ENCODE results near the gene ABCC3. TPM values are rescaled to one million over a fixed set of nuclear protein-coding genes. Genes with fewer than 3 reads are reported as not detected.

Gene ABCC3
- total and polyA plus RNA-seq, 2 of the 8 experiments (the other 6 are each of a cell fraction or from before 2014, with no cell fraction given): 0.35 to 0.37 TPM

DNA sequence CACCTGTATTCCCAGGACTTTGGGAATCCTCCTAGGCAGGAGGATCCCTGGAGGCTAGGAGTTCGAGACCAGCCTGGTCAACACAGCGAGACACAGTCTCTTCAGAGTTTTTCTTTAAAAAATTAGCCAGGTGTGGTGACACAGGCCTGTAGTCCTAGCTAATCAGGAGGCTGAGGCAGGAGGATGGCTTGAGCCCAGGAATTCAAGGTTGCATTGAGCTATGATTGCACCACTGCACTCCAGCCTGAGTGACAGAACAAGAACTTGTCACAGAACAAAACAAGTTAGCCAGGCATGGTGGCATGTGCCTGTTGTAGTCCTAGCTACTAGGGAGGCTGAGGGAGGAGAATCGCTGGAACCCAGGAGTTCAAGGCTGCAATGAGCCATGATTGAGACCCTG, 48.3 kb downstream of the ABCC3 start:
- no peak overlapping the region for H3K4me3 ChIP-seq (ENCODE audit: extremely low read depth in 1 of 4, insufficient read depth in 2 of 4, low read depth in 3 of 4, low read length in 4 of 4)
- H2BK120ac ChIP-seq (replicated peaks; ENCODE audit: low read depth, low read length): no peak overlapping the region
- no peaks in the 10 kb centered on the region for H4K20me1 ChIP-seq (replicated peaks in 1 of 2; ENCODE audit: control insufficient read depth in 1 of 2, insufficient read depth in 2 of 2, low read length in 2 of 2)
- H3K79me2 ChIP-seq (ENCODE audit: control insufficient read depth in 1 of 2, insufficient read depth in 2 of 2, low read length in 2 of 2): no peaks in the 10 kb centered on the region
- H4K91ac ChIP-seq (replicated peaks; ENCODE audit: insufficient read length, low read length): no peak overlapping the region
- no peaks in the 10 kb centered on the region for H3K9me3 ChIP-seq (ENCODE audit: insufficient read depth in 2 of 2, low read depth in 1 of 2, low read length in 1 of 2)
- no peaks in the 10 kb centered on the region for H3K27me3 ChIP-seq (replicated peaks in 1 of 4; ENCODE audit: control insufficient read depth in 3 of 4, extremely low read depth in 1 of 4, insufficient read depth in 3 of 4, low read length in 3 of 4)
- H2AFZ ChIP-seq (ENCODE audit: low read length): no peak overlapping the region
- no peak for FAIRE-seq
- H3K4me1 ChIP-seq (replicated peaks in 1 of 4; ENCODE audit: control insufficient read depth in 3 of 4, insufficient read depth in 4 of 4, low read length in 3 of 4): peaks cover 0 to 13% (median 1%) of the 10 kb centered on the region in 4 experiments; a peak in 3 of 7 replicates
- no peak overlapping the region for H2BK5ac ChIP-seq (ENCODE audit: low read depth, low read length)
- no peak overlapping the region for H2BK12ac ChIP-seq (ENCODE audit: low read depth, low read length)
- CTCF ChIA-PET (ENCODE audit: partially characterized antibody): interaction anchor here (0.9 to 20.2 kb wide), 6 partner anchors 13 to 133 kb away, joined by 3 to 391 read pairs (median 4); no protein-coding TSS in a partner anchor
- no peak overlapping the region for H3K56ac ChIP-seq (replicated peaks; ENCODE audit: insufficient read length, low read depth, low read length)
- 98% methylated on average over 3 of the region's 3 CpGs; no CpG with 5 or more reads in 1 of the 2 experiments for WGBS, 2 experiments (ENCODE audit: extremely low coverage in 1 of 2, insufficient coverage in 1 of 2, insufficient read length in 1 of 2, insufficient replicate concordance in 2 of 2, low coverage in 1 of 2, low lambda C conversion rate in 2 of 2, missing lambda C conversion rate in 1 of 2)
- no peaks in the 10 kb centered on the region for H3K36me3 ChIP-seq (ENCODE audit: control insufficient read depth in 2 of 4, insufficient read depth in 4 of 4, low read length in 3 of 4)
- no peaks in the 10 kb centered on the region for H3K79me1 ChIP-seq (ENCODE audit: low read depth, low read length)
- no peak overlapping the region for H3K23ac ChIP-seq (ENCODE audit: insufficient read length)
- H3K18ac ChIP-seq (ENCODE audit: extremely low read depth, low read length): no peak overlapping the region
- no peak overlapping the region for H2BK20ac ChIP-seq (ENCODE audit: low read length)
- no peak overlapping the region for H3K14ac ChIP-seq (ENCODE audit: insufficient read length)
- no peak overlapping the region for H3K9ac ChIP-seq (replicated peaks in 1 of 4; ENCODE audit: extremely low read depth in 1 of 4, low read depth in 3 of 4, low read length in 3 of 4)
- no peak overlapping the region for H3K27ac ChIP-seq (ENCODE audit: low read depth, low read length)
- no peak overlapping the region for H4K5ac ChIP-seq (ENCODE audit: insufficient read length, low read depth, low read length)
- no peak for DNase-seq (ENCODE audit: low read depth in 1 of 2, low spot score in 2 of 2)
- H3K23me2 ChIP-seq (ENCODE audit: low read depth, low read length): no peaks in the 10 kb centered on the region
- no peak overlapping the region for H2BK15ac ChIP-seq (ENCODE audit: low read length)
- H2AK5ac ChIP-seq (ENCODE audit: low read depth, low read length): no peak overlapping the region
- H3K4me2 ChIP-seq (ENCODE audit: insufficient read depth in 1 of 2, low read depth in 2 of 2, low read length in 2 of 2): no peak overlapping the region
- H3K4ac ChIP-seq (replicated peaks; ENCODE audit: insufficient read length, low read depth, low read length): no peak overlapping the region
- H4K8ac ChIP-seq (ENCODE audit: extremely low read depth, insufficient read depth, low read length): no peak overlapping the region
- POLR2A ChIA-PET (ENCODE audit: partially characterized antibody): interaction anchor here (1.2 to 1.4 kb wide), 2 partner anchors 12 to 14 kb away, joined by 3 read pairs; no protein-coding TSS in a partner anchor
- no peak for TF ChIP-seq CREB1 (IDR thresholded peaks at IDR 0.05)
- no peak for TF ChIP-seq ASH2L (IDR thresholded peaks at IDR 0.05; ENCODE audit: low read length)
- TF ChIP-seq TEAD4 (IDR thresholded peaks at IDR 0.05; ENCODE audit: low read depth, low read length): no peak
- TF ChIP-seq ZNF274 (IDR thresholded peaks at IDR 0.05; ENCODE audit: borderline replicate concordance, extremely low read depth, low read length): no peak
- TF ChIP-seq, protein P1, sequence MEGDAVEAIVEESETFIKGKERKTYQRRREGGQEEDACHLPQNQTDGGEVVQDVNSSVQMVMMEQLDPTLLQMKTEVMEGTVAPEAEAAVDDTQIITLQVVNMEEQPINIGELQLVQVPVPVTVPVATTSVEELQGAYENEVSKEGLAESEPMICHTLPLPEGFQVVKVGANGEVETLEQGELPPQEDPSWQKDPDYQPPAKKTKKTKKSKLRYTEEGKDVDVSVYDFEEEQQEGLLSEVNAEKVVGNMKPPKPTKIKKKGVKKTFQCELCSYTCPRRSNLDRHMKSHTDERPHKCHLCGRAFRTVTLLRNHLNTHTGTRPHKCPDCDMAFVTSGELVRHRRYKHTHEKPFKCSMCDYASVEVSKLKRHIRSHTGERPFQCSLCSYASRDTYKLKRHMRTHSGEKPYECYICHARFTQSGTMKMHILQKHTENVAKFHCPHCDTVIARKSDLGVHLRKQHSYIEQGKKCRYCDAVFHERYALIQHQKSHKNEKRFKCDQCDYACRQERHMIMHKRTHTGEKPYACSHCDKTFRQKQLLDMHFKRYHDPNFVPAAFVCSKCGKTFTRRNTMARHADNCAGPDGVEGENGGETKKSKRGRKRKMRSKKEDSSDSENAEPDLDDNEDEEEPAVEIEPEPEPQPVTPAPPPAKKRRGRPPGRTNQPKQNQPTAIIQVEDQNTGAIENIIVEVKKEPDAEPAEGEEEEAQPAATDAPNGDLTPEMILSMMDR (IDR thresholded peaks at IDR 0.05; ENCODE audit: control extremely low read depth in 1 of 3, insufficient read depth in 1 of 3, low read depth in 1 of 3, low read length in 3 of 3): no peak
- no peak for TF ChIP-seq EGR1 (IDR thresholded peaks at IDR 0.05; ENCODE audit: borderline replicate concordance, low read depth, low read length)
- TF ChIP-seq HDAC6 (IDR thresholded peaks at IDR 0.05; ENCODE audit: low read depth, low read length): no peak
- no peak for TF ChIP-seq JUN (IDR thresholded peaks at IDR 0.05; ENCODE audit: low read depth, low read length)
- TF ChIP-seq MAFK (IDR thresholded peaks at IDR 0.05; ENCODE audit: low read depth, low read length): no peak
- no peak for TF ChIP-seq FOSL1 (IDR thresholded peaks at IDR 0.05; ENCODE audit: insufficient read depth, low read depth, low read length)
- no peak for TF ChIP-seq KDM5A (IDR thresholded peaks at IDR 0.05; ENCODE audit: low read length)
- no peak for TF ChIP-seq SIN3A (conservative IDR thresholded peaks at IDR 0.05 in 1 of 2, IDR thresholded peaks at IDR 0.05 in 1 of 2; ENCODE audit: low read depth in 1 of 2, low read length in 2 of 2)

All from H1 (cell line).